Prostate gland (tissue), 2 donors: ENCODE results near the gene PERCC1.
A peak's percentile ranks its signal among the peaks of the same experiment; 100 is the strongest.

Source experiments
- POLR2A ChIP-seq: fragments of 450-650 bp; IDR thresholded peaks from one replicate; pipeline ENCODE4 v1.6.1; 2016; ENCODE audit warnings: antibody characterized with exemption, mild to moderate bottlenecking
- POLR2AphosphoS5 ChIP-seq: sonication (generic); formaldehyde crosslinking; IDR thresholded peaks from one replicate; pipeline ENCODE4 v1.6.1; 2017; ENCODE audit warnings: antibody characterized with exemption
- TF ChIP-seq, protein P1 (sequence below), 4 experiments: fragments of 200-600 bp in 2 of 4; fragments of 450-650 bp in 2 of 4; sonication (generic) in 2 of 4; IDR thresholded peaks; 1 replicate in 3 of 4; 2 replicates in 1 of 4; pipeline ENCODE4 v1.5.1; 2016 to 2019; ENCODE audit warnings: antibody characterized with exemption in 4 of 4, mild to moderate bottlenecking in 2 of 4, moderate library complexity in 2 of 4

DNA sequence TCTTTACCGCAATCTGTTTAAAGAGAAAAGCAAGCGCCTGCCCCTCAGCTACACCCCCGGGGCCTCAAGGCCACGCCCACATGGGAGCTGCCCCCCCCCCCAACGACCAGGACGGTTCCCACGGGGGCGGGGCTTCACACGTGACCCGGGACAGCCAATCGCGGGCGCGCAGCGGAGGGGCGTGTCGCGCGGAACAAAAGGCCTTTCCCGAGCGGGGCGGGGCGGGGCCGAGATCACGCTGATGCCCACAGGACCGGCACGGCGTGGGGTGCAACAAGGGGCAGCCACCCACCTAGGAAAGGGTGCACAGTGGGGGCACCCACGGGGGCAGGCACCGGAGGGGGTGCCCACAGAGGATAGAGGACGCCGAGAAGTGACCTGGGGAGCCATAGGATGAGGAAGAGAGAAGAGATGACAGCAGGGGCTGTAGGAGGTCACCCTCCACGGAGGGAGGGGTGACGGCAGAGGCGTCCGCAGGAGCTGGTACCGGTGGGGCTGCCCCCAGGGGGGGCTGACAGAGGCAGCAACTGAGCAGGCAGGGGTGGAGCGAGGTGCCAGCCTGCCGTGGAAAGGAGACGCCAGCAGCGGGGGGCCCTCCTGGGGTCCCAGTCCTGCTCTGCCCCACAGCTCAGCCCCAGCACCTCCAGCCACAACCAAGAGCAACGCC is 22.6 kb upstream of the PERCC1 start:
- TF ChIP-seq, protein P1, sequence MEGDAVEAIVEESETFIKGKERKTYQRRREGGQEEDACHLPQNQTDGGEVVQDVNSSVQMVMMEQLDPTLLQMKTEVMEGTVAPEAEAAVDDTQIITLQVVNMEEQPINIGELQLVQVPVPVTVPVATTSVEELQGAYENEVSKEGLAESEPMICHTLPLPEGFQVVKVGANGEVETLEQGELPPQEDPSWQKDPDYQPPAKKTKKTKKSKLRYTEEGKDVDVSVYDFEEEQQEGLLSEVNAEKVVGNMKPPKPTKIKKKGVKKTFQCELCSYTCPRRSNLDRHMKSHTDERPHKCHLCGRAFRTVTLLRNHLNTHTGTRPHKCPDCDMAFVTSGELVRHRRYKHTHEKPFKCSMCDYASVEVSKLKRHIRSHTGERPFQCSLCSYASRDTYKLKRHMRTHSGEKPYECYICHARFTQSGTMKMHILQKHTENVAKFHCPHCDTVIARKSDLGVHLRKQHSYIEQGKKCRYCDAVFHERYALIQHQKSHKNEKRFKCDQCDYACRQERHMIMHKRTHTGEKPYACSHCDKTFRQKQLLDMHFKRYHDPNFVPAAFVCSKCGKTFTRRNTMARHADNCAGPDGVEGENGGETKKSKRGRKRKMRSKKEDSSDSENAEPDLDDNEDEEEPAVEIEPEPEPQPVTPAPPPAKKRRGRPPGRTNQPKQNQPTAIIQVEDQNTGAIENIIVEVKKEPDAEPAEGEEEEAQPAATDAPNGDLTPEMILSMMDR (IDR thresholded peaks at IDR 0.05), result no peak
- TF ChIP-seq POLR2AphosphoS5 (peak; percentile 95), POLR2A (no peak)
